ENCODE data around the gene HDAC7.

The HDAC7 gene

GRCh38 chr12:47819896-47820630 lies at the start of gene HDAC7:
TSS of gene HDAC7 (minus strand) at chr12:47819903. CDS start at chr12:47819785, 118 bp downstream.
- DNase-seq (ENCODE audit: low spot score): peak; percentile 55

GRCh38 chr12:47868552-47869031 lies 48.9 kb upstream of the HDAC7 start:
- peak; percentile 34 for DNase-seq (ENCODE audit: low spot score)

GRCh38 chr12:47868041-47868440 lies 48.3 kb upstream of the HDAC7 start:
- no peak for DNase-seq (ENCODE audit: low spot score)

- DNase-seq (ENCODE audit: low spot score): no peak
Measured at GRCh38 chr12:47867495-47867941, 47.8 kb upstream of the HDAC7 start.

- no peak for DNase-seq (ENCODE audit: low spot score)
Measured at GRCh38 chr12:47864646-47865235, 45.0 kb upstream of the HDAC7 start.

GRCh38 chr12:47863985-47864384 lies 44.3 kb upstream of the HDAC7 start:
- no peak for DNase-seq (ENCODE audit: low spot score)

- DNase-seq (ENCODE audit: low spot score): no peak
Measured at GRCh38 chr12:47863467-47863866, 43.8 kb upstream of the HDAC7 start.

- no peak for DNase-seq (ENCODE audit: low spot score)
Measured at GRCh38 chr12:47862881-47863280, 43.2 kb upstream of the HDAC7 start.

GRCh38 chr12:47862167-47862750 lies 42.6 kb upstream of the HDAC7 start:
- DNase-seq (ENCODE audit: low spot score): no peak

- DNase-seq (ENCODE audit: low spot score): no peak
Measured at GRCh38 chr12:47860873-47861272, 41.2 kb upstream of the HDAC7 start.

GRCh38 chr12:47860279-47860841 lies 40.7 kb upstream of the HDAC7 start:
- no peak for DNase-seq (ENCODE audit: low spot score)

- DNase-seq (ENCODE audit: low spot score): no peak
Measured at GRCh38 chr12:47858511-47859266, 39.0 kb upstream of the HDAC7 start.

- DNase-seq (ENCODE audit: low spot score): no peak
Measured at GRCh38 chr12:47856721-47857575, 37.2 kb upstream of the HDAC7 start.

- no peak for DNase-seq (ENCODE audit: low spot score)
Measured at GRCh38 chr12:47856094-47856493, 36.4 kb upstream of the HDAC7 start.

- no peak for DNase-seq (ENCODE audit: low spot score)
Measured at GRCh38 chr12:47855502-47855901, 35.8 kb upstream of the HDAC7 start.

GRCh38 chr12:47854531-47854930 lies 34.8 kb upstream of the HDAC7 start:
- no peak for DNase-seq (ENCODE audit: low spot score)

GRCh38 chr12:47852096-47852571 lies 32.4 kb upstream of the HDAC7 start:
- no peak for DNase-seq (ENCODE audit: low spot score)

GRCh38 chr12:47851303-47851952 lies 31.7 kb upstream of the HDAC7 start:
- DNase-seq (ENCODE audit: low spot score): no peak

GRCh38 chr12:47850153-47851084 lies 30.7 kb upstream of the HDAC7 start:
- no peak for DNase-seq (ENCODE audit: low spot score)

All from pons (tissue), 1 donor.